ENCODE data around the gene CD38.
"Not testable (repeated sequence)": the region's sequence is repeated elsewhere in the genome, so short reads cannot be mapped to it uniquely, and the experiment has no call there.

Gene CD38

GRCh38 chr4:15799141-15799540, 21.0 kb downstream of the CD38 start:
- no peak for DNase-seq (ENCODE audit: low read depth)

- no peak for DNase-seq (ENCODE audit: low read depth)
Measured at GRCh38 chr4:15799701-15800100, 21.6 kb downstream of the CD38 start.

- DNase-seq (ENCODE audit: low read depth): not testable (repeated sequence)
Measured at GRCh38 chr4:15802497-15802896, 24.4 kb downstream of the CD38 start.

- no peak for DNase-seq (ENCODE audit: low read depth)
Measured at GRCh38 chr4:15805583-15806517, 27.7 kb downstream of the CD38 start.

GRCh38 chr4:15809058-15809457, 30.9 kb downstream of the CD38 start:
- DNase-seq (ENCODE audit: low read depth): no peak

GRCh38 chr4:15809466-15809865, 31.3 kb downstream of the CD38 start:
- DNase-seq (ENCODE audit: low read depth): no peak

GRCh38 chr4:15811703-15812337, 33.7 kb downstream of the CD38 start:
- no peak for DNase-seq (ENCODE audit: low read depth)

- DNase-seq (ENCODE audit: low read depth): no peak
Measured at GRCh38 chr4:15832523-15833451, 54.7 kb downstream of the CD38 start.

- DNase-seq (ENCODE audit: low read depth): no peak
Measured at GRCh38 chr4:15833801-15834200, 55.7 kb downstream of the CD38 start.

GRCh38 chr4:15836362-15836761, 58.2 kb downstream of the CD38 start:
- no peak for DNase-seq (ENCODE audit: low read depth)

- DNase-seq (ENCODE audit: low read depth): no peak
Measured at GRCh38 chr4:15837591-15837990, 59.5 kb downstream of the CD38 start.

- DNase-seq (ENCODE audit: low read depth): not testable (repeated sequence)
Measured at GRCh38 chr4:15841194-15841730, 63.1 kb downstream of the CD38 start.

GRCh38 chr4:15847746-15848145, 69.6 kb downstream of the CD38 start:
- DNase-seq (ENCODE audit: low read depth): no peak

GRCh38 chr4:15848191-15848842, 70.2 kb downstream of the CD38 start:
- no peak for DNase-seq (ENCODE audit: low read depth)

GRCh38 chr4:15851969-15852368, 73.8 kb downstream of the CD38 start:
- no peak for DNase-seq (ENCODE audit: low read depth)

- DNase-seq (ENCODE audit: low read depth): no peak
Measured at GRCh38 chr4:15852524-15852923, 74.4 kb downstream of the CD38 start.

- DNase-seq (ENCODE audit: low read depth): no peak
Measured at GRCh38 chr4:15853345-15853744, 75.2 kb downstream of the CD38 start.

GRCh38 chr4:15855804-15856475, 77.8 kb downstream of the CD38 start:
- DNase-seq (ENCODE audit: low read depth): no peak

- not testable (repeated sequence) for DNase-seq (ENCODE audit: low read depth)
Measured at GRCh38 chr4:15861198-15861597, 83.1 kb downstream of the CD38 start.

- no peak for DNase-seq (ENCODE audit: low read depth)
Measured at GRCh38 chr4:15864651-15865566, 86.8 kb downstream of the CD38 start.
